ENCODE data around the gene ARPC2. TPM values are rescaled to one million over a fixed set of nuclear protein-coding genes. Genes with fewer than 3 reads are reported as not detected.
A peak's percentile ranks its signal among the peaks of the same experiment; 100 is the strongest.

The ARPC2 gene
- total and polyA plus RNA-seq, 8 donors, result 229 to 452 (median 256) TPM

DNA sequence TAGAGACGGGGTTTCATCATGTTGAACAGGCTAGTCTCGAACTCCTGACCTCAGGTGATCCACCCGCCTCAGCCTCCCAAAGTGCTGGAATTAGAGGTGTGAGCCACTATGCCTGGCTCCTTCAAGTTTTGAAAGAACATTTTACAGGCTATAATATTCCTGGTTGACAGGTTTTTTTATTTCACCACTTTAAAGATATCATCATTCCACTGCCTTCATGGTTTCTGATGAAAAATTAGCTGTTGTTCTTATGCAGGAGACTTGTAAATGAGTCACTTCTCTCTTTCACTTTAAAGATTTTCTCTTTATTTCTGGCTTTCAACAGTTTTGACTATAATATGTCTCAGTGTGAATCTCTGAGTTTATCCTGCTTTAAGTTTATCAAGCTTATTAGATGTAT lies 7.9 kb upstream of the ARPC2 start:
- Histone ChIP-seq H3K27ac (no peak overlapping the region), H3K27me3 (no peaks in the 10 kb centered on the region), H3K9me3 (peaks cover 0 to 4% of the 10 kb centered on the region in 2 donors), H3K4me3 (no peak overlapping the region), H3K36me3 (no peaks in the 10 kb centered on the region), H3K4me1 (peaks cover 0 to 2% of the 10 kb centered on the region in 2 donors)
- ATAC-seq (no peak), DNase-seq (no peak)
- TF ChIP-seq, protein P1, sequence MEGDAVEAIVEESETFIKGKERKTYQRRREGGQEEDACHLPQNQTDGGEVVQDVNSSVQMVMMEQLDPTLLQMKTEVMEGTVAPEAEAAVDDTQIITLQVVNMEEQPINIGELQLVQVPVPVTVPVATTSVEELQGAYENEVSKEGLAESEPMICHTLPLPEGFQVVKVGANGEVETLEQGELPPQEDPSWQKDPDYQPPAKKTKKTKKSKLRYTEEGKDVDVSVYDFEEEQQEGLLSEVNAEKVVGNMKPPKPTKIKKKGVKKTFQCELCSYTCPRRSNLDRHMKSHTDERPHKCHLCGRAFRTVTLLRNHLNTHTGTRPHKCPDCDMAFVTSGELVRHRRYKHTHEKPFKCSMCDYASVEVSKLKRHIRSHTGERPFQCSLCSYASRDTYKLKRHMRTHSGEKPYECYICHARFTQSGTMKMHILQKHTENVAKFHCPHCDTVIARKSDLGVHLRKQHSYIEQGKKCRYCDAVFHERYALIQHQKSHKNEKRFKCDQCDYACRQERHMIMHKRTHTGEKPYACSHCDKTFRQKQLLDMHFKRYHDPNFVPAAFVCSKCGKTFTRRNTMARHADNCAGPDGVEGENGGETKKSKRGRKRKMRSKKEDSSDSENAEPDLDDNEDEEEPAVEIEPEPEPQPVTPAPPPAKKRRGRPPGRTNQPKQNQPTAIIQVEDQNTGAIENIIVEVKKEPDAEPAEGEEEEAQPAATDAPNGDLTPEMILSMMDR (IDR thresholded peaks at IDR 0.05), result no peak
- intact Hi-C loops (cut with DNase I), result no loop called here

DNA sequence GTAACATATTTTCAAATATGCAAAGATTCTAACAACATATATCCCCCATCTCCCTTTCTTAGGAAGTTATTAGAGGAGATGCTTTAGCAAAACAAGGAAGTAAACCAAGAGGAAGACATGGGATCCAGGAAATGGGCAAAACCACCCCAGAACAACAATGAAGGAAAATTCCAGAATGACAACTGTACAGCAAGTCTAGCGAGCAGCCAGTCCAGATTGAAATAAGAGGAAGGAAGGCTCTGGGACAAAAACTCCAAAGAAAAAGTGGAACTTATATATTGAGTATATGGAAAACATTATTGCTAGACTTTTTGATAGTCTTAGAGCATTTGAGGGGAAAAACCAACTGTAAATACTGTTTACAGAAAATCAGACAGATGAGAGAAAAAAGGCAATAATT lies 2.9 kb upstream of the ARPC2 start:
- ATAC-seq (no peak), DNase-seq (no peak)
- Histone ChIP-seq H3K27me3 (no peaks in the 10 kb centered on the region), H3K4me1 (peaks cover 8 to 28% of the 10 kb centered on the region in 2 donors), H3K36me3 (no peaks in the 10 kb centered on the region), H3K27ac (no peak overlapping the region), H3K4me3 (no peak overlapping the region), H3K9me3 (peaks cover 0 to 1% of the 10 kb centered on the region in 2 donors)
- TF ChIP-seq, protein P1 (IDR thresholded peaks at IDR 0.05), result no peak
- intact Hi-C loops (cut with DNase I), result no loop called here

DNA sequence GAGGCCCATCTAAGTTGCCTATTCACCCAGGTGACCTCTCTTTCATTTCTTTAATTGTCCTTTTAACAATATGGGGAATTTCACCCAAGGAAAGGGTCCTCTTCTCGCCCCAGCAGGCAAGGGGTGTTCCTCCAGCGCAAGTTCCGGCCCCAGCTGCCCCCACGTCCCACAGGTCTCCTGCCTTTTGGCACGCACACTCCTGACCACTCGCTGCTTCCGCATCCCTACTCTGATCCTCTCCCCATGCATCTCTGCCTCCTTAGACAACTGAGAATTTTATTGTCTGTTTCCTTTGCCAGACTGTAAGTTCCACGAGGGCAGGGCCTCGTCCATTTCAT lies 684 bp upstream of the ARPC2 start:
- DNase-seq (no peak), ATAC-seq (no peak)
- no peaks in the 10 kb centered on the region for H3K9me3 ChIP-seq
- TF ChIP-seq, protein P1 (IDR thresholded peaks at IDR 0.05), result no peak
- H3K27me3 ChIP-seq, result no peaks in the 10 kb centered on the region
- intact Hi-C loops (cut with DNase I), result no loop called here
- peaks cover 27 to 50% of the 10 kb centered on the region in 2 donors for H3K4me1 ChIP-seq
- H3K27ac ChIP-seq, result peak overlapping the region; percentile 95 to 96
- peaks cover 0 to 7% of the 10 kb centered on the region in 2 donors for H3K36me3 ChIP-seq
- H3K4me3 ChIP-seq, result peak overlapping the region; percentile 91 to 98

DNA sequence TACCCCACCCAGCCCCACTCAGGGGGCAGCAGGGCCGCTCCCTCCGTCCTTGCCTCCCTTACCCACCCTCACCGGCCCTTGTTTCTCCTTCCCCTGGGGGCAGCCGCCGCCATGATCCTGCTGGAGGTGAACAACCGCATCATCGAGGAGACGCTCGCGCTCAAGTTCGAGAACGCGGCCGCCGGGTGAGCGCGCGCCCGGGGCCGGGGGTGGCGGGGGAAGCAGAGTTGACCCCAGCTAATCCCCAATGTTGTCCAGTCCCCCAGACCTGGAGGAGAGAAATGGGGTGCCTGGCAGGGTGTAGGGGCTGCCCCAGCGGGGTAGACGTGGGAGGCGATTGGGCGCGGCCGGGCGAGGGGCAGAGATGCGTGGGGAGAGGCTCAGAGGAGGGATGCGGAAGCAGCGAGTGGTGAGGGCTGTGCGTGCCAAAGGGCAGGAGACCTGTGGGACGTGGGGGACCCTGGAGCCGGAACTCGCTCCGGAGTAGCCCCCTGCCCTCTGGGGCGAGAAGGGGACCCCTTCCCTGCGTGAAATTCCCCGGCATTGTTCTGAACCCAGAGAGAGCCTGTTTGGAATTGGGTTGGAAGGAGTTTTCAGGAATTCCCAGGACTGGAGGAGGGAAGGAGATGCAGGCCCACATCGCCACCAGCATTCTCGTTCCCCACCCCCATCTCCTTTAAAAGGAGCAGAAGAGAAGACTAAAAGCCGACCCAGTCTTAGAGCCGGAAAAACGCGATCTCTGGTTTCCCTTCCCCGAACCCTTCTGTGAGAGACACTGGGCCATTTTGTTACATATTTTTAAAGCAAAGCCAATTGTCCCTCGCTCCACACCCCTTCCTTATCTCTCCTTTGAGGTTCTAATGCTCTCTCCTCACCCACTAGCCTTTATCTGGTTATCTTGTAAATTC lies 625 bp downstream of the ARPC2 start:
- no peaks in the 10 kb centered on the region for H3K27me3 ChIP-seq
- H3K36me3 ChIP-seq, result peaks cover 0 to 16% of the 10 kb centered on the region in 2 donors
- H3K4me1 ChIP-seq, result peaks cover 38 to 63% of the 10 kb centered on the region in 2 donors
- intact Hi-C loops (cut with DNase I), result no loop called here
- ATAC-seq (peak; percentile 71), DNase-seq (peak; percentile 28 to 94 (median 60))
- no peaks in the 10 kb centered on the region for H3K9me3 ChIP-seq
- H3K4me3 ChIP-seq, result peak overlapping the region; percentile 91 to 98
- TF ChIP-seq, protein P1 (IDR thresholded peaks at IDR 0.05), result no peak
- H3K27ac ChIP-seq, result peak overlapping the region; percentile 95 to 96
